ENCODE results near the gene KRT71. TPM values are rescaled to one million over a fixed set of nuclear protein-coding genes. Genes with fewer than 3 reads are reported as not detected.

Gene KRT71
- total RNA-seq, 1 experiment from 2014 or later = not detected

DNA sequence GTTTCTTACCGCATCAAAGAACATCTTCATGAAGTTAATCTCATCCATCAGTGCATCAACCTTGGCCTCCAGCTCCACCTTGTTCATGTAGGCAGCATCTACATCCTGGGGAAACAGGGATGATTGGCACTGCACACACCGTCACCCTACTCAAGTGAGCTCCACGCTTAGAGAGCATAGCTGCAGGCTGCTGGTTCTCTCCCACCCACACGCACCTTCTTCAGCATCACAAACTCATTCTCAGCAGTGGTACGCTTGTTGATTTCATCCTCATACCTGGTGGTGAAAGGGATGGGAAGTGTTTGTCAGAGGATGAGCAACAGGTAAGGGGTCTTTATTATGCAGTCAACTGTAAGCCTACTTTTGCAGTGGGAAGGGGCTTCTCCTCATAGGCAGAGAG lies 35.1 kb downstream of the KRT71 start:
- no peak for DNase-seq (ENCODE audit: low spot score)
- CTCF ChIA-PET = no interaction called here
- POLR2A ChIA-PET = no interaction called here

DNA sequence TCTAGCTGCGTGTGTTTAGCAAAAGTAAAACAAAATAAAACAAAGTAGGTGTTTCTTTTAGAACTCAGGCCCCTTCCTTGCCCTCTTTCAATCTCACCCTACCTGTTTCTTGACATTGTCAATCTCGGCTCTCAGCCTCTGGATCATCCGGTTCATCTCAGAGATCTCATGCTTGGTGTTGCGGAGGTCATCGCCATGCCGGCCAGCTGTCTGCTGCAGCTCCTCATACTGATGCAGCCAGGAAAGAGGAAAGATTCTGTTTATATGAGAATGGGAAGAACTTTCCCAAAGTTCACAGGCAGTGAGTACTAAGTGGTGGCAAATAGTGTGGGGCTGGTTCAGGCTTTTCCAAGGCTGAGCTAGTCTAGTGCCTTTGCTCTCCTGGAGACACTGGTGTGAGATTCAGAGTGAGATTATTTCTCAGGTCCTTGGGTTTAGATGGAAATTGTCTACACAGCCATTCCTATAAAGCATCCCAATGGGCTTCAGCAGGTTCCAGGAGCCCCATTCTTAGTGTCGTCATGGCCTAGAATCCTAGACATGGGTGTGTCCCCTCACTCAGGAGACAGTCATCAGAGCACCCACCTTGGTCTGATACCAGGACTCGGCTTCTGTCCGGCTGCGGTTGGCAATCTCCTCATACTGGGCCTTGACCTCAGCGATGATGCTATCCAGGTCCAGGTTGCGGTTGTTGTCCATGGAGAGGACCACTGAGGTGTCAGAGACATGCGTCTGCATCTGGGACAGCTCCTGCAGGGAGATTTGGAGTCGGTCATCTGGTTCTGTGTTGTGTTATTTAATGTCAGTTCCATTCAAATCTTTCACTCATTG lies 35.7 kb downstream of the KRT71 start:
- POLR2A ChIA-PET = no interaction called here
- Mint-ChIP-seq H3K36me3 (no peaks in the 10 kb centered on the region), H3K4me3 (no peak overlapping the region), H3K27ac (no peak overlapping the region), H3K4me1 (peaks cover 7% of the 10 kb centered on the region), H3K9me3 (no peaks in the 10 kb centered on the region), H3K27me3 (ENCODE audit: low read depth) (no peaks in the 10 kb centered on the region)
- ATAC-seq = no peak
- CTCF ChIA-PET = interaction anchor here (1.0 to 3.6 kb wide), 2 partner anchors 89 to 121 kb away, joined by 3 to 13 read pairs; no protein-coding TSS in a partner anchor
- TF ChIP-seq OVOL2 (CRISPR knock-in tag; IDR thresholded peaks at IDR 0.05; ENCODE audit: borderline replicate concordance) (no peak), ZNF317 (CRISPR knock-in tag; IDR thresholded peaks at IDR 0.05; ENCODE audit: borderline replicate concordance, low read depth) (no peak), ETV6 (CRISPR knock-in tag; IDR thresholded peaks at IDR 0.05) (no peak), FOXK1 (CRISPR knock-in tag; IDR thresholded peaks at IDR 0.05) (no peak), ZNF263 (CRISPR knock-in tag; IDR thresholded peaks at IDR 0.05; ENCODE audit: low read depth) (no peak), FOXJ3 (CRISPR knock-in tag; IDR thresholded peaks at IDR 0.05; ENCODE audit: borderline replicate concordance) (no peak), KAT7 (CRISPR knock-in tag; IDR thresholded peaks at IDR 0.05; ENCODE audit: borderline replicate concordance) (no peak)
- TF ChIP-seq, protein P1, sequence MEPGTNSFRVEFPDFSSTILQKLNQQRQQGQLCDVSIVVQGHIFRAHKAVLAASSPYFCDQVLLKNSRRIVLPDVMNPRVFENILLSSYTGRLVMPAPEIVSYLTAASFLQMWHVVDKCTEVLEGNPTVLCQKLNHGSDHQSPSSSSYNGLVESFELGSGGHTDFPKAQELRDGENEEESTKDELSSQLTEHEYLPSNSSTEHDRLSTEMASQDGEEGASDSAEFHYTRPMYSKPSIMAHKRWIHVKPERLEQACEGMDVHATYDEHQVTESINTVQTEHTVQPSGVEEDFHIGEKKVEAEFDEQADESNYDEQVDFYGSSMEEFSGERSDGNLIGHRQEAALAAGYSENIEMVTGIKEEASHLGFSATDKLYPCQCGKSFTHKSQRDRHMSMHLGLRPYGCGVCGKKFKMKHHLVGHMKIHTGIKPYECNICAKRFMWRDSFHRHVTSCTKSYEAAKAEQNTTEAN (CRISPR knock-in tag; IDR thresholded peaks at IDR 0.05) = no peak
- TF ChIP-seq, protein P2, sequence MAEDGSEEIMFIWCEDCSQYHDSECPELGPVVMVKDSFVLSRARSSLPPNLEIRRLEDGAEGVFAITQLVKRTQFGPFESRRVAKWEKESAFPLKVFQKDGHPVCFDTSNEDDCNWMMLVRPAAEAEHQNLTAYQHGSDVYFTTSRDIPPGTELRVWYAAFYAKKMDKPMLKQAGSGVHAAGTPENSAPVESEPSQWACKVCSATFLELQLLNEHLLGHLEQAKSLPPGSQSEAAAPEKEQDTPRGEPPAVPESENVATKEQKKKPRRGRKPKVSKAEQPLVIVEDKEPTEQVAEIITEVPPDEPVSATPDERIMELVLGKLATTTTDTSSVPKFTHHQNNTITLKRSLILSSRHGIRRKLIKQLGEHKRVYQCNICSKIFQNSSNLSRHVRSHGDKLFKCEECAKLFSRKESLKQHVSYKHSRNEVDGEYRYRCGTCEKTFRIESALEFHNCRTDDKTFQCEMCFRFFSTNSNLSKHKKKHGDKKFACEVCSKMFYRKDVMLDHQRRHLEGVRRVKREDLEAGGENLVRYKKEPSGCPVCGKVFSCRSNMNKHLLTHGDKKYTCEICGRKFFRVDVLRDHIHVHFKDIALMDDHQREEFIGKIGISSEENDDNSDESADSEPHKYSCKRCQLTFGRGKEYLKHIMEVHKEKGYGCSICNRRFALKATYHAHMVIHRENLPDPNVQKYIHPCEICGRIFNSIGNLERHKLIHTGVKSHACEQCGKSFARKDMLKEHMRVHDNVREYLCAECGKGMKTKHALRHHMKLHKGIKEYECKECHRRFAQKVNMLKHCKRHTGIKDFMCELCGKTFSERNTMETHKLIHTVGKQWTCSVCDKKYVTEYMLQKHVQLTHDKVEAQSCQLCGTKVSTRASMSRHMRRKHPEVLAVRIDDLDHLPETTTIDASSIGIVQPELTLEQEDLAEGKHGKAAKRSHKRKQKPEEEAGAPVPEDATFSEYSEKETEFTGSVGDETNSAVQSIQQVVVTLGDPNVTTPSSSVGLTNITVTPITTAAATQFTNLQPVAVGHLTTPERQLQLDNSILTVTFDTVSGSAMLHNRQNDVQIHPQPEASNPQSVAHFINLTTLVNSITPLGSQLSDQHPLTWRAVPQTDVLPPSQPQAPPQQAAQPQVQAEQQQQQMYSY (CRISPR knock-in tag; IDR thresholded peaks at IDR 0.05) = no peak
- DNase-seq (ENCODE audit: low spot score) = no peak

More for the DNA sequence above, 35.1 kb downstream of the KRT71 start:
- Mint-ChIP-seq H3K27ac (no peak overlapping the region), H3K27me3 (ENCODE audit: low read depth) (no peaks in the 10 kb centered on the region), H3K36me3 (no peaks in the 10 kb centered on the region), H3K4me1 (peaks cover 7% of the 10 kb centered on the region), H3K4me3 (no peak overlapping the region), H3K9me3 (no peaks in the 10 kb centered on the region)
- TF ChIP-seq ZBTB21 (CRISPR knock-in tag; IDR thresholded peaks at IDR 0.05; ENCODE audit: borderline replicate concordance) (no peak), MYBL2 (CRISPR knock-in tag; IDR thresholded peaks at IDR 0.05) (no peak), TEAD4 (CRISPR knock-in tag; IDR thresholded peaks at IDR 0.05) (no peak), ZNF263 (CRISPR knock-in tag; IDR thresholded peaks at IDR 0.05; ENCODE audit: low read depth) (no peak)
- TF ChIP-seq, protein P3, sequence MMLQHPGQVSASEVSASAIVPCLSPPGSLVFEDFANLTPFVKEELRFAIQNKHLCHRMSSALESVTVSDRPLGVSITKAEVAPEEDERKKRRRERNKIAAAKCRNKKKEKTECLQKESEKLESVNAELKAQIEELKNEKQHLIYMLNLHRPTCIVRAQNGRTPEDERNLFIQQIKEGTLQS (CRISPR knock-in tag; conservative IDR thresholded peaks at IDR 0.05) = no peak
- TF ChIP-seq, protein P4, sequence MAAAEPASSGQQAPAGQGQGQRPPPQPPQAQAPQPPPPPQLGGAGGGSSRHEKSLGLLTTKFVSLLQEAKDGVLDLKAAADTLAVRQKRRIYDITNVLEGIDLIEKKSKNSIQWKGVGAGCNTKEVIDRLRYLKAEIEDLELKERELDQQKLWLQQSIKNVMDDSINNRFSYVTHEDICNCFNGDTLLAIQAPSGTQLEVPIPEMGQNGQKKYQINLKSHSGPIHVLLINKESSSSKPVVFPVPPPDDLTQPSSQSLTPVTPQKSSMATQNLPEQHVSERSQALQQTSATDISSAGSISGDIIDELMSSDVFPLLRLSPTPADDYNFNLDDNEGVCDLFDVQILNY (CRISPR knock-in tag; IDR thresholded peaks at IDR 0.05) = no peak
- TF ChIP-seq, protein P5, sequence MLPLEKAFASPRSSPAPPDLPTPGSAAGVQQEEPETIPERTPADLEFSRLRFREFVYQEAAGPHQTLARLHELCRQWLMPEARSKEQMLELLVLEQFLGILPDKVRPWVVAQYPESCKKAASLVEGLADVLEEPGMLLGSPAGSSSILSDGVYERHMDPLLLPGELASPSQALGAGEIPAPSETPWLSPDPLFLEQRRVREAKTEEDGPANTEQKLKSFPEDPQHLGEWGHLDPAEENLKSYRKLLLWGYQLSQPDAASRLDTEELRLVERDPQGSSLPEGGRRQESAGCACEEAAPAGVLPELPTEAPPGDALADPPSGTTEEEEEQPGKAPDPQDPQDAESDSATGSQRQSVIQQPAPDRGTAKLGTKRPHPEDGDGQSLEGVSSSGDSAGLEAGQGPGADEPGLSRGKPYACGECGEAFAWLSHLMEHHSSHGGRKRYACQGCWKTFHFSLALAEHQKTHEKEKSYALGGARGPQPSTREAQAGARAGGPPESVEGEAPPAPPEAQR (CRISPR knock-in tag; IDR thresholded peaks at IDR 0.05) = no peak
- TF ChIP-seq, protein P6, sequence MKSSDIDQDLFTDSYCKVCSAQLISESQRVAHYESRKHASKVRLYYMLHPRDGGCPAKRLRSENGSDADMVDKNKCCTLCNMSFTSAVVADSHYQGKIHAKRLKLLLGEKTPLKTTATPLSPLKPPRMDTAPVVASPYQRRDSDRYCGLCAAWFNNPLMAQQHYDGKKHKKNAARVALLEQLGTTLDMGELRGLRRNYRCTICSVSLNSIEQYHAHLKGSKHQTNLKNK (CRISPR knock-in tag; IDR thresholded peaks at IDR 0.05) = no peak
- TF ChIP-seq, protein P7, sequence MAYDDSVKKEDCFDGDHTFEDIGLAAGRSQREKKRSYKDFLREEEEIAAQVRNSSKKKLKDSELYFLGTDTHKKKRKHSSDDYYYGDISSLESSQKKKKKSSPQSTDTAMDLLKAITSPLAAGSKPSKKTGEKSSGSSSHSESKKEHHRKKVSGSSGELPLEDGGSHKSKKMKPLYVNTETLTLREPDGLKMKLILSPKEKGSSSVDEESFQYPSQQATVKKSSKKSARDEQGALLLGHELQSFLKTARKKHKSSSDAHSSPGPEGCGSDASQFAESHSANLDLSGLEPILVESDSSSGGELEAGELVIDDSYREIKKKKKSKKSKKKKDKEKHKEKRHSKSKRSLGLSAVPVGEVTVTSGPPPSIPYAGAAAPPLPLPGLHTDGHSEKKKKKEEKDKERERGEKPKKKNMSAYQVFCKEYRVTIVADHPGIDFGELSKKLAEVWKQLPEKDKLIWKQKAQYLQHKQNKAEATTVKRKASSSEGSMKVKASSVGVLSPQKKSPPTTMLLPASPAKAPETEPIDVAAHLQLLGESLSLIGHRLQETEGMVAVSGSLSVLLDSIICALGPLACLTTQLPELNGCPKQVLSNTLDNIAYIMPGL (CRISPR knock-in tag; IDR thresholded peaks at IDR 0.05) = no peak
- no peak for ATAC-seq

Measured in WTC11 (cell line).